Middle frontal gyrus (tissue), 1 donor: ENCODE data around the gene PCNX2.
"Not testable (repeated sequence)": the region's sequence is repeated elsewhere in the genome, so short reads cannot be mapped to it uniquely, and the experiment has no call there.

Source experiments
- DNase-seq: peaks from one replicate; pipeline ENCODE4 v3.0.0-alpha.2; 2015; ENCODE audit warnings: low spot score; ENCODE audit errors: extremely low spot score

Gene PCNX2

DNA sequence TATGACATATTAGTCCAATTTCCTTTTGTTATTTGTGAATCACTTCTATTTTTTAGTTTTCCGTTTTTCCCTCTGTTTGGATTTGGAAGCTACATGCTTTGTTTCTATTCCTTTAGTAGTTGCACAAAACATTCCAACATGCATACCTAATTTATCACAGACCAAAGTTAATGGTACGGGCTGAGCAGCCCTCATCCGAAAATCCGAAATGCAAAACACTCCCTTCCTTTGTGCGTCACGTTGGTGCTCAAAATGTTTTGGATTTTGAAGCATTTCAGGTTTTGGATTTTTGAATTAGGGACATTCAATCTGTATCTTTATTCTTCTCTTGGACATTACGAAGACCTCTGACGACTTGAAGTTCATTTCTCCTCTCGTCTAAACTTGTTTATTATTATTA is 124.8 kb downstream of the PCNX2 start:
- DNase-seq: no peak

DNA sequence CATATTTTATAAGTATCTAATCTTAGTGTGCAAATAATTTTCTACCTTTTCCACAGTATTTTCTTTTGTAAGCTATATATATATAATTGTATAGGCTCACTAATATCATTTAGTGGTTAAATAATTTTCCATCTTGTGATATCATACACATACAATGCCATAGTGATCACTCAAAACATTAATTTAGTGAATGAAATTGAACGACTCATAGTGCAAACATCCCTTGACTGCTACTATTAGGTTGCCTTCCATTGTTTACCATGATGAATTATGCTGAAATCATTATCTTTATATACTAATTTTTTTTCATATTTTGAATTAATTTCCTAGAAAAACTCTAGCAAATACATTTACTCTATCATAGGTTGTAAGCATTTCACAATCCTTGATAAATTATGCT is 127.1 kb downstream of the PCNX2 start:
- no peak for DNase-seq

DNA sequence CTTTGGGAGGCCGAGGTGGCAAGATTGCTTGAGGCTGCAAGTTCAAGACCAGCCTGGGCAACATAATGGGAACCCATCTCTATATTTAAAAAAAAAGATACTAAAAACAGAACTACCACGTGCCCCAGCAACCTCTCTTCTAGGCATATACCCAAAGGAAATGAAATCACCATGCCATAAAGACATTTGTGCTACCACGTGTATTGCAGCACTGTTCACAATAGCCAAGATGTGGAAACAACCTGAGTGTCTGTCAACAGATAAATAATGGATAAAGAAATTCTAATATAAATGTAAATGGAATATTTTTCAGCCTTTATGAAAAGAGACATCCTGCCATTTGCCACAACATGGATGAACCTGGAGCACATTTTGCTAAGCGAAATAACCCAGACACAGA is 128.6 kb downstream of the PCNX2 start:
- DNase-seq: no peak

DNA sequence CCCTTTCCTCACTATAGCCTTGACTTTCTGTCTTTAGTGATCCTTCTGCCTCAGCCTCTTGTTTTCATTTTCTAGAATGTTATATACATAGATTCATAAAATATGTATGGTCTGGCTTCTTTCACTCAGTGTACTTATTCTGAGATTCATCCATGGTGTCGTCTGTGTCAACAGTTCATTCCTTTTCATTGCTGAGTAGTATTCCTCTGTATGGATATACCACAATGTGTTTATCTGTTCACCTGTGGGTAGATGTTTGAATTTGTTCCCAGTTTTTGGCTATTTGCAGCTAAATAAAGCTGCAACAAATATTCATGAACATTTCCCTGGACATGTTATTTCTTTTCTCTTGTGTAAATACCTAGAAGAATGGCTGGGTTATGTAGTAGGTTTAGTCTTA is 131.8 kb downstream of the PCNX2 start:
- DNase-seq: no peak

DNA sequence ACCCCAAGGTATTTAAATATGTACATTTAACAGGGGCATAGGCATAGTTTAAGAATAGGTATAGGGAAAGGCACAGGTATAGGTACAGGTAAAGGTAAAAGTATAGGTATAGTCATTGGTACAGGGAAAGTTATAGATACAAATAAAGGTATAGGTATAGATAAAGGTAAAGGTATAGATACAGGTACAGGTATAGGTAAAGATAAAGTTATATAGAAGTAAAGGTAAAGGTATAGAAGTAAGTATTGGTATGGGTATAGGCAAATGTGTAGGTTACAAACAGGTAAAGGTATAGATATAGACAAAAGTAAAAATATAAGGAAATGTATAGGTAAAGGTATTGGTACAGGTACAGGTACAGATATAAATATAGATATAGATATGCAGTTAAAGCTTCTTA is 137.2 kb downstream of the PCNX2 start:
- no peak for DNase-seq

DNA sequence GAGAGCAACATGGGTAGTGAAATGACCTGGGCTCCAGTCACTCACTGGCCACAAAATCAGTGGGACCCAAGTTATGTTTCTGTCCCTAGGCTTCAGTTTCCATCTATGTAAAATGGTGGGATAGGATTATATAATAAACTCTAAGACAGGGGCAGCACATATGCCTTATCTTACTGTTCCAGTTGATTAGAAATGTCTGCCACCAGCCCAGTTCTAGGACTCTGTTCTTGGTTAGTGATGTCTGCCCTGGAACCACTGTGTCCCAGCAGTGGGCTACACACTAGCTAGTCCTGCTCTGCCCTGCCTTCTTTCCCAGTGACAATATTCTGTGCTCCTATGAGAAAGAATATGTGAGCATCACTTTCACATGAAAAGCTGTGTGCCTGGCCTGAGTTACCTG is 138.3 kb downstream of the PCNX2 start:
- no peak for DNase-seq

DNA sequence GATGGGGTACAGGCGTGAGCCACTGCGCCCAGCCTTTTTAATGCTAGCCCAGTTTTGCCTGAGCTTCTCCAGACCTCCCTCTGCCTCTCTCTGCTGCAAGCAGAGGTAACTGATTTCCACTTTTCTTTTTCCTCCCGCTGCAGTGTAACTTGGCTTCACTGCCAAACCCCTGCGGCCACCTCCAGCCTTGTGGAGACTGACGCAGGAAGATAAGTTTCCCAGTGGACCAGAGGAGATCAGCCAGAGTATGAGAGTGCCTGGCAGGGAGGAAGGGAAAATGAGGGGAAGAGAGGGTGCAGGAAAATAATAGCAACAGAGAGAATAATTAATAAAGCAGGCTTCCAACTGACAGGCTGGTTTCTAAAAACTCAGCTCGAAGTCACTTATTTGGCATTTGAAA is 143.7 kb downstream of the PCNX2 start:
- no peak for DNase-seq

DNA sequence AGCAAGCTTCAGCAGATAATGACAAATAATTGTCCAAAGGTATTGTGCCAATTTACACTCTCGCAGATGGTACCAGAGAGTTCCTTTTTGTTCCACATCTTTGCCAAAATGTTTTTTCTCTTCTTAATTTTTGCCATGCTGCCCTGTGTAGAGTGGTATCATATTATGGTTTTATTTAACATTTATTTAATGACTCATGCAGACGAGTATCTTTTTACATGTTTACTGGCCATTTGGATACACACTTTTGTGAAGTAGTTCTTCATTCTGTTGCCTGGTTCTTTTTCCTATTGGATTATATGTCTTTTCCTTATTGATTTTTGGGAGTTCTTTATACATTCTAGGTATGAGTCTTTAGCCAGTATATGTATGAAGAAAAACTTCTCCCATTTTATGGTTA is 151.1 kb downstream of the PCNX2 start:
- no peak for DNase-seq

DNA sequence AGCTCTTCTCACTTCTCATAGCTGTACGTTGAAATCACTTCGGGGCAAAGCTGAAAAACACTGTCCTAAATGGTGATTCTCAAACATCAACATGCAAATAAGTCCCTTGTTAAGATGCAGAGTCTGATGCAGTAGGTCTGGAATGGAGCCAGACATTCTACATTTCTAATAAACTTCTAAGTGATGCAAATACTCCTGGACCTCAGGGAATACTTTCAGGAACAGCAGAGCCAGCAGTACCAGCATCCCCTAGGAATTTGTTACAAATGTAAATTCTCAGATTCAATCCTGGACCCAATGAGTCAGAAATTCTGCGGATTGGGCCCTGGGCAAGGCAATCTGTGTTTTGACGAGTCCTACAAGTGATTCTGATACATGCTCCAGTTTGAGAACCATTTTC is 152.3 kb downstream of the PCNX2 start:
- no peak for DNase-seq

DNA sequence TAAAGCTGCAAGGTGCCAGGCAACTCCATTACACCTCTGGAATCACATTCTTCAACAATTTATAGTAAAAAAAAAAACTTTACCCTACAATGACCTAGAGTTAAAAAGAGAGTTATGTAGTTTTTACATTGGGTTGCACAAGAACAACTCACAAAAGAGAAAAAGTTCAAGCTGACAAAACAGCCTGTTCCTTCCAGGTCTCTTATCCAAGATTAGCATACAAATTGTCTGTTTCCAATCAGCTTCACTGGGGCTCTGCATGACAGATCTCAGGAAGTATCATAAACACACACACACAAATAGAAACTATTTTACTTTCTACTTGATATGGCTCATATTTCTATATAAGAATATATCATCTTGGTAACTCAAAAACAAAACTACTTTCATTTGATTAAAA is 154.6 kb downstream of the PCNX2 start:
- DNase-seq: no peak

DNA sequence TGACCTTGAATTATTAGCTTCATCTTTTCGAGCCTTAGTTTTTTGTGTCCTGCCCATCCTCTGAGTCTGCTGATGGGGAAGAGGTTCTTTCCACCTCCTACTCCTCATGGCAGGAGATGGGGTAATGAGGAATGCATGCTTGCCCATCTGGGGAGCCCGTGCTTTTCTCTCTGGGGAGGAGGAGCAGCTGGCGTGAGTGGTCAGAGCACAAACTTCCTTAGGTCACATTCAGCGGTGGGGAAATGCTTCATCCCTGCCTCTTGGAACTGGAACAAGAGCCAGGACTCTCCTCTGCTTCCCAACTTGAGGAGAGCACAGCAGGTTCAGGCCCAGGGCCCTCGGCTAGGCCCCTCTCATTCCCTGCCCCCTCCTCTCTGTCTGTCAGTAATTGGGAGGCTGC is 155.0 kb downstream of the PCNX2 start:
- no peak for DNase-seq

DNA sequence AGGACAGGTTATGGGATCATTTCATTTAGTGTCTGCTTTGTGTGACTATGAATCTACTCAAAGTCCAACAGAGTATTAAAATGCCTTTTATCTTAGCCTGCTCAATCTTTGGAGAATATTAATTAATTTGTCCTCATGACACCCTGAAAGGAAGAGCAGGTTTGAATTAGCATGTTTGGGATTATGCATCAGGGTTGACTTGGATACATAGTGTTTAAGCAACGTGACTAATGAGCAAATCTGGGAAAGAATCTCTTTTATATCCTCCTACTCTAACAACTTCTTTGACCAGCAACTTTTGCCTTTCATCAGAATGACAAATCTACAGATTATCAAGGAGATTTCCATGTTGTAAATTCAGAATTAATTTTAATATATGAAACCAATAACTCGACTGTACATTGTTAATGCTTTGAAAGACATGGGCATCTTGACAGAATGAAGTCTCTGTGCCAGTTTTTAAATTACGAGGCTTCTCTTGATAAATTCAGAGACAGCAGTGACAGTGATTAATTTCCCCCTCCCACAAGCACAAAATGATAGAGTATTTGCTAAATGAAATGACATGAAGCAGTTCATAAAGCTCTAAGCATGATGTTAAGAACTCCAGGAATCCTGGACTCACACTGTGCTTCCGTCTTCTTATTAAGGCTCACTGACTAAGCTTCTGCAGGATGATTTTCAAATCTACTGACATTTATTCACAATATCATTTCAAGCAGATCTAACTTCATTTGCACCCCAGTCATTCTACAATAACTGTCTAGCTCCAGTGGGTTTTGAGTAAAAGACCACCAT is 156.5 kb downstream of the PCNX2 start:
- no peak for DNase-seq

DNA sequence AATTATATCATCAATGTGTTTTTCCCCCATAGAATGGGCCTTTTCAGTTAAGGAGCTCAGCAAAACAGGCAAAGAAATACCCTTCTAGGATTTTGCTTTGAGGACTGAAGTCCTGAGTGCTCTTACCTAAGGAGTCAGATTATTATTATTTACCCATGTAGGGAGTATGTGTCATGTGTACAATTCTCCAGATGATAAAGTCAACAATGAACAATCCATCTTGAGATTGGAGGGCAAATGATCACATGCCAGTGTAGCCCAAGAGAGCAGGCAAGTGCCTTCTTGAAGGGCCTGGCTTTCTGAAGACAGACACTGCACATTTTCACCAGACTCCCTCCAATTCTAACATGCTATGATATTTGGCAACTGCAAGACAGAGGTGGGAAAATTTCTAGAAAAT is 159.7 kb downstream of the PCNX2 start:
- no peak for DNase-seq

DNA sequence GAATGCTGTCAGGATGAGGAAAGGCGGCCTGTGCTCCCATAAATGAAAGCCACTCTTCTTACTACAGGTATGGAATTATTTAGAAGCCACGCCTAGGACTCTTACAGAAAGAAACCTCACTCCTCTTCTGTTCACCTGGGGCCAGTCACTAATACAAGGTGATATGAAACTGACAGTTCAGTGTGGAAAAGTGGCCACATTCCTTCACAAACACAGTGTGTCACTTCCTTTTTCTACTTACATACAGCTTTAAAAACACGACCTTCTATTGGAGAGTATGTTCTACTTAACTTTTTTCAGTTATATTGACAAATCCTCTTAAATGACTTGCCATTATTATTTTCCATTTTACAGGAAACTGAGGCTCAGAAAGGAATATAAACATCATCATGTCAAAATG is 163.1 kb downstream of the PCNX2 start:
- DNase-seq: no peak

DNA sequence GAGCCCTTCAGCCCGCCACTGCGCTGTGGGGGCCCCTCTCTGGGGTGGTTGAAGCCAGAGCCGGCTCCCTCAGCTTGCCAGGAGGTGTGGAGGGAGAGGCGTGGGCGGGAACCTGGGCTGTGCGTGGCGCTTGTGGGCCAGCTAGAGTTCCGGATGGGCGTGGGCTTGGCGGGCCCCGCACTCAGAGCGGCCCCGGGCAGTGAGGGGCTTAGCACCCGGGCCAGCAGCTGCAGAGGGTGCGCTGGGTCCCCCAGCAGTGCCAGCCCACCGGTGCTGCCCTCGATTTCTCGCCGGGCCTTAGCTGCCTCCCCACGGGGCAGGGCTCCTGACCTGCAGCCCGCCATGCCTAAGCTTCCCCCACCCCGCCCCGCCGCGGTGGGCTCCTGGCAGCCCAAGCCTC is 166.5 kb downstream of the PCNX2 start:
- not testable (repeated sequence) for DNase-seq

DNA sequence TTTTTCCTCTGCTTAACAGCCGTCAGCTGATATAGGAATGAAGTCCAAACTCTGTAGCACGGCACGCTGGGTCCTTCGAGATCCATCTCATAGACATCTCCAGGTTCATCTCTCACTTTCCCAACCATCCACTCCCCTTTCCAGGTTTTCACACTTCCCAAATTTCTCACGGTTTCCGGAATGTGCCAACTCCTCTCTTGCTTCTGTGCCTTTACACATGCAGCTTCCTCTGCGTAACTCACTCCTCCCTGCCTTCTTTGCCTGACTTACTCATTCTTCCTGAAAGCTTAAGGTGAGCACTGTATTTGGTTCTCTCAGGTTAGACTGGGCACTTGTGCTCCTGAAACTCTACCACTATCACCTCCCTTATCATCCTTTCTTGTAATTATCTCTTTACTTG is 168.4 kb downstream of the PCNX2 start:
- no peak for DNase-seq

DNA sequence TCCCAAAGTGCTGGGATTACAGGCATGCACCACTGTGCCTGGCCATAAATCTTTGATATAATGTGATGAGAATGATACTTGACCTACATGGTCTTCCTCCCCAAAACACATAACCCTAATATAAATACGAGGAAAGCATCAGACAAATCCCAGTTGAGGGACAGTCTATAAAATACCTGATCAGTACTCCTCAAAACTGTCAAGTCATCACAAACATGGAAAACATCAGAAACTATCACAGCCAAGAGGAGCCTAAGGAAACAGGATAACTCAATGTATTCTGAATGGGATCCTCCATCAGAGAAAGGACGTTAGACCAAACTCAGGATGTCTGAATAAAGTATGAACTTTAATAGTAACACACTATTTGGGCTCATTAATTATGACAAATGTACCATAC is 172.7 kb downstream of the PCNX2 start:
- no peak for DNase-seq

DNA sequence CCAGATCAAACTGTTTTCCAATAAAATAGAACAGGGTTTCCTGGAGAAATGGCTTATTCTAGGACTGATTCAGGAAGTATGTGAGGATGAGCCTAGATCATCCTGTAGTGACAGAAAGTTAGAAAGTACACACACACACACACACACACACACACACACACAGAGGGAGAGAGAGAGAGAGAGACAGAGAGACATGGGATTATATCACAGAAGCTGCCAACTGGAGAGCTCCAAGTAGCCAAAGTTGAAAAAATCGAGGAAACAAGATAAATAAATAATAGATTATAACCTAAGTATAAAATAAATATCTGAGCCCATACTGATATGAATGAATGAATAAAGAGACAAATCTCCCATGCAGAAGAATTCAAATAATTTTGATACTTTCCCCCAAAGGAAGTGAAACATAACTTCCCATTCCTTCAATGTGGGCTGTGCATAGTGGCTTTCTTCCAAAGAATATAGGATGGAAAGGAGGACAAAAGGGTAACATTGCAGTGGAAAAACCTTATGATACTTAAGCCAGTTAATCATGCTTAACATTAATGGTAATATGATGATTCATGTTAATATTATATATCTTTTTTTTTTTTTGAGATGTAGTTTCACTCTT is 173.5 kb downstream of the PCNX2 start:
- no peak for DNase-seq

DNA sequence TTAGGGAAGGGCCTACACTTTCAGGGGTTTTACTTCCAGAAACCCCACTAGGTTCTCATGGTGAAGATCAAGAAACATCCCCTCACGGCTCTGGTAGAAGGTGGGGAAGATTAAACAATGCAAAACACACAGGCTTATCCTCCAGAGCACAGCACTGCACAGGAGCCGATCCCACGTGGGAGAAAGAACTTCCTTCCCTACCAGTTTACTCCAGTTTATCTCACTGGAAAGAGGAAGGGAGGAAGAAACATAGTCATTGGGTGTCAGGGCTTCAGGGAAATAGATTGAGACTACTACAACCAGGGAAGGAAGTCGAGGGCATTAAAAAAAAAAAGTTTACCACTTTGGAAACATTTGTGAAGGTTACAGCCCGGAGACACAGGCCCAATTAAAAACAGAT is 180.7 kb downstream of the PCNX2 start:
- no peak for DNase-seq

DNA sequence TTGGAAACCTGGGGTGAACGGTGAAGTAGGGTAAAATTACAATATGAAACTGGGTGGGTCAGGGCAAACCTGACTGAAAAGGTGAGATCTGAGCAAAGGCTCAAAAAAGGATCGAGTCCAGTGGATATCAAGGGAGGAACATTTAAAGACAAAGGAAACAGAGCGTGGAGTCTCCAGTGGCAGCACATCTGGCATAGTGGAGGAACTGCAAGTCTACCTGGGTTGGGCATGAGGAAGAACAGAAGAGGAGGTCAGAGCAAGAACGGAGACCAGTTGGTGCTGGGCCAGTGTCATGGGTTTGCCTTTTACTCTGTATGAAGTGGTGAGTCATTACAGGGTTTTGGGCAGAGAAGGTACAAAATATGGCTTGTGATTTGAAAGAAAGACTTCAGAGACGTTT is 181.4 kb downstream of the PCNX2 start:
- DNase-seq: no peak

DNA sequence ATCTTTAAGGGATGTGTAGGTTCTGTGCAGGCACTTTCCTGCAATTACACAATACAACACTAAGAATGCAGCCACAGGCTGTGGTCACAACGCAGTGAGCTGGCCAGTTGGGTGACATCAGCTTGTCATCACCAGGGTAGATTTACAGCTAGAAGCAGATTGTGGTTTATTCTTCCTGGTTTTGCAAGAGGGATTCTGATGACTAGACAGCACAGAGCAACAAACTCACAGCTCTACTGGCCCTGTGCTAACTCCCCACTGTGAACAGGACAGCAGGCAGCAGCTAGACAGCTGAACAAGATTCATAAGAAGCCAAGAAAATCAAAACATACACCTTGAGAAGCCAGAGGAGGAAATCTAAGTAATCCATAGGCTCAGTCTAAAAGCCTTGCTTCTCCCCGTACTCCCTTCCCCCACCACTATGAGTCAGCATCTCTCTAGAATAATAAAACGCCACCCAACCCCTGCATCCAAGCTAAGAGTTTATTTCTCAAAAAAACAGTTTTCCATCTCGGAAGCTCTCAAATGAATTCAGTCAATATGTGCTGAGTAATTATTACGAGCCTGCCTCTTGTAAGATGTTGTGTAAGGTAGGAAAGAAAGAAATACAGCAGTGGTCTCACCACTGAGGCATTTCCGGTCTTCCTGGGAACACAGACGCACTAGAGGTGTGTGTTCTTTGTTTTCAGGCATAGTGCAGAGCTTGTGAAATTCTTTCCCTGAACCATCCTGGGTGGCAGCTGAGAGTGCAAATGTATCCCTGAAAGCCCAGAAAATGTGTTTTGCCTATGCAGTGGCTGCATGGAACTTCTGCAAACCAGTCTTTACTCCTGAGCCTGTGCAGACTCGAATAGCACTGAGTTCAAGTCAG is 182.3 kb downstream of the PCNX2 start:
- DNase-seq: no peak
